ENCODE data around the gene PLXNB2. TPM values are rescaled to one million over a fixed set of nuclear protein-coding genes. Genes with fewer than 3 reads are reported as not detected.

Gene PLXNB2
- total RNA-seq, 2 donors from 2014 or later: 169 to 218 TPM

DNA sequence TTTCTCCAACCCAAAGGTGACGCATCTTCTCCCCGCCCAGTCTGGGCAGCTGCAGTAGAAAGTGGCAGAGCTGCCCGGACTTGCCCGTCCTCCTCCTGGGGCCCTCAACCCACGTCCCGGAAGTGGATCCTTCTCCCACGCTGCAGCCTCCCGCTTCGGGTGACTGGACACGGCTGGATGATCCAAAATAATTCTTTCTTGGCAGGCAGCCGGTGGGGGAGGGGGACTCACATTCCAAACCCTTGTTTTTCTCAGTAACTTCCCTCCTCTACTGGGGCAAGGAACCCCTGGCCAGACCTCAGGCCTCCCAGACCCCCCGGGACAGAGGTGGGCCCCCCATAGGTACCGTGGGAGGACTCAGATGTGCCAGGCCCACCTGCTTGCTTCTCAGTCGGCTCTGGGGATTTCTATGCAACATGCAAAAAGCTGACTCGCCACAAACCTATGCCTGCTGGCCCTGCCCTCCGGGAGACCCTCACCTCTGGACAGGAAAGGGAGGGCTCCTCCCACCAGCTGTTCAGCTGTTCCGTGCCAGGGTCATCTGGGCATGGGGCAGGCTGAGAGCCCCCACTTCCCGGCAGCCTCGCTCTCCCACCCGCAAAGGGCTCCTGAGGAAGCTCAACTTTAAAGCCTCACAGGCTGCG, 1.4 kb downstream of the PLXNB2 start:
- DNase-seq (ENCODE audit: low spot score): peak; percentile 85
- ATAC-seq (ENCODE audit: insufficient number of reproducible peaks, low FRiP score, low read depth): peak; percentile 16
- Histone ChIP-seq H3K27ac (peak overlapping the region; percentile 90 to 95), H3K4me3 (peak overlapping the region; percentile 96), H3K4me1 (ENCODE audit: control insufficient read depth in 1 of 2, low read depth in 2 of 2) (peaks cover 52 to 71% of the 10 kb centered on the region in 2 donors), H3K9me3 (no peaks in the 10 kb centered on the region), H3K36me3 (no peaks in the 10 kb centered on the region), H3K27me3 (replicated peaks; ENCODE audit: insufficient read depth) (no peaks in the 10 kb centered on the region)
- TF ChIP-seq, protein P1, sequence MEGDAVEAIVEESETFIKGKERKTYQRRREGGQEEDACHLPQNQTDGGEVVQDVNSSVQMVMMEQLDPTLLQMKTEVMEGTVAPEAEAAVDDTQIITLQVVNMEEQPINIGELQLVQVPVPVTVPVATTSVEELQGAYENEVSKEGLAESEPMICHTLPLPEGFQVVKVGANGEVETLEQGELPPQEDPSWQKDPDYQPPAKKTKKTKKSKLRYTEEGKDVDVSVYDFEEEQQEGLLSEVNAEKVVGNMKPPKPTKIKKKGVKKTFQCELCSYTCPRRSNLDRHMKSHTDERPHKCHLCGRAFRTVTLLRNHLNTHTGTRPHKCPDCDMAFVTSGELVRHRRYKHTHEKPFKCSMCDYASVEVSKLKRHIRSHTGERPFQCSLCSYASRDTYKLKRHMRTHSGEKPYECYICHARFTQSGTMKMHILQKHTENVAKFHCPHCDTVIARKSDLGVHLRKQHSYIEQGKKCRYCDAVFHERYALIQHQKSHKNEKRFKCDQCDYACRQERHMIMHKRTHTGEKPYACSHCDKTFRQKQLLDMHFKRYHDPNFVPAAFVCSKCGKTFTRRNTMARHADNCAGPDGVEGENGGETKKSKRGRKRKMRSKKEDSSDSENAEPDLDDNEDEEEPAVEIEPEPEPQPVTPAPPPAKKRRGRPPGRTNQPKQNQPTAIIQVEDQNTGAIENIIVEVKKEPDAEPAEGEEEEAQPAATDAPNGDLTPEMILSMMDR (IDR thresholded peaks at IDR 0.05): no peak

DNA sequence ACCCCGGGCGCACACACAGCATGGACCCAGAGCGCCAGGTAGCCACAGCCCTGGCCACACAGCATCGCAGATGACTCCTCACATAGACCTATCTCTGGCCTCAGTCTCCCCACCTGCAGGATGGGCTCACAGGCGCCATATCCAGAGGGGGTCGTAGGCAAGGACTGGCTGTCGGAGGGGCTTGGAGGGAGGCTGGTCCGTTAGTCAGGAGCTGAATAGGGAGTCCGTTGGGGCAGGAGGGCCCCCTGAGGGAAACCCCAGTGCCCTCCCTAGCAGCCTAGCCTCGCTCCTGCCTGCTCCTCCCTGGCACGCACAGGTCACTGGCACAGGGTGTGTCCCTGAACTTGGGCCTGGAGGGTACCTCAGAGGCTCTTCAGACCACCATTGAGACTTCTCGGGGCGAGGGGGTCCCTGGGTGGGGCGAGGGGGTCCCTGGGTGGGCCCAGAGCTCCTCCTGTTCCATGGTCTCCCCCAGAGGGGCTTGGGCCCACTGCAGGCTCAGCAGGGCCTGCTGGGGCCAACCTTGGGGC, 2.0 kb downstream of the PLXNB2 start:
- H3K27ac ChIP-seq: peak overlapping the region; percentile 90 to 95
- H3K4me3 ChIP-seq: peak overlapping the region; percentile 96
- ATAC-seq (ENCODE audit: insufficient number of reproducible peaks, low FRiP score, low read depth): no peak
- no peaks in the 10 kb centered on the region for H3K9me3 ChIP-seq
- peaks cover 55 to 77% of the 10 kb centered on the region in 2 donors for H3K4me1 ChIP-seq (ENCODE audit: control insufficient read depth in 1 of 2, low read depth in 2 of 2)
- DNase-seq (ENCODE audit: low spot score): no peak
- TF ChIP-seq, protein P1 (IDR thresholded peaks at IDR 0.05): peak; percentile 16
- H3K36me3 ChIP-seq: no peaks in the 10 kb centered on the region
- no peaks in the 10 kb centered on the region for H3K27me3 ChIP-seq (replicated peaks; ENCODE audit: insufficient read depth)

DNA sequence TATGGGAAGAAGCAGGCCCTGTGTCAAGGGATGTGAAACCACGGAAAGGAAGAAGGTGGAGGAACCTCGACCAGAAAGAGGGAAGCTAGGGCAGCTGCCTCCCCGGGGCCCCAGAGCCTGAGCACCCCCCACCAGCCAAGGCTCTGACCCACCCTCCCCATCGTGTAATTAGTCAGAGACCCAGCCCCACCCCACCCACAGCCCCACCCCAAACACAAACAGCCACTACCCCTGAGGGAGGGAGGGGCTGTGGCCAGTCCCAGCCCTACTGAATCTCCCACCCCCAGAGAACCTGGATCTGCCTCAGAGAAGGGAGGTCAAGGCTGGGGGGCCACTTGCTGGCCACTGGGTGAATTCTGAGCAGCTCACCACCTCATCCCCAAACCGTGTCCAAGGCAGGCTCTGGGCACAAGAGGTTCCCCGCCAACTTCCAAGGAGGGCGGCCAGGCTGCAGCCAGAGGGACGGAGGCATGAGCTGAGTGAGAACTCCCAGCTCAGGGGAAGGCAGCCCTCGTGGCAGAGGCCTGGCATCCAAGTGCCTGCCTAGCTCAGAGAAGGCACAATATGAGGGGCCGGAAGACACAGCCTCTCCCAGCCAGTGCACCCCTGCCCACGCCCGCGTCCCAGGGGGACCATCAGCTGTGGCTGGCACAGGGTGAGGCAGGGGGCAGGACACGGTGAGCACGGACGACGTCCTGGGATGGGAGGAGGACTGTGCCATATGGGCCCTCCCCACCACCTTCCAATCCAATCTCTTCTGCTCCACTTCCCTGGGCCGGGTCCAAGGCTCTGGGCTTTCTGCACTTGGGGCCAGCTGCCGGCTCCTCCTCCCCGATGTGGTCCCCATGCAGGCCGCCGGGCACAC, 2.7 kb downstream of the PLXNB2 start:
- no peaks in the 10 kb centered on the region for H3K27me3 ChIP-seq (replicated peaks; ENCODE audit: insufficient read depth)
- peaks cover 61 to 84% of the 10 kb centered on the region in 2 donors for H3K4me1 ChIP-seq (ENCODE audit: control insufficient read depth in 1 of 2, low read depth in 2 of 2)
- H3K9me3 ChIP-seq: no peaks in the 10 kb centered on the region
- ATAC-seq (ENCODE audit: insufficient number of reproducible peaks, low FRiP score, low read depth): no peak
- TF ChIP-seq, protein P1 (IDR thresholded peaks at IDR 0.05): no peak
- H3K36me3 ChIP-seq: no peaks in the 10 kb centered on the region
- peak overlapping the region; percentile 96 for H3K4me3 ChIP-seq
- no peak for DNase-seq (ENCODE audit: low spot score)
- H3K27ac ChIP-seq: peak overlapping the region; percentile 90 to 95

DNA sequence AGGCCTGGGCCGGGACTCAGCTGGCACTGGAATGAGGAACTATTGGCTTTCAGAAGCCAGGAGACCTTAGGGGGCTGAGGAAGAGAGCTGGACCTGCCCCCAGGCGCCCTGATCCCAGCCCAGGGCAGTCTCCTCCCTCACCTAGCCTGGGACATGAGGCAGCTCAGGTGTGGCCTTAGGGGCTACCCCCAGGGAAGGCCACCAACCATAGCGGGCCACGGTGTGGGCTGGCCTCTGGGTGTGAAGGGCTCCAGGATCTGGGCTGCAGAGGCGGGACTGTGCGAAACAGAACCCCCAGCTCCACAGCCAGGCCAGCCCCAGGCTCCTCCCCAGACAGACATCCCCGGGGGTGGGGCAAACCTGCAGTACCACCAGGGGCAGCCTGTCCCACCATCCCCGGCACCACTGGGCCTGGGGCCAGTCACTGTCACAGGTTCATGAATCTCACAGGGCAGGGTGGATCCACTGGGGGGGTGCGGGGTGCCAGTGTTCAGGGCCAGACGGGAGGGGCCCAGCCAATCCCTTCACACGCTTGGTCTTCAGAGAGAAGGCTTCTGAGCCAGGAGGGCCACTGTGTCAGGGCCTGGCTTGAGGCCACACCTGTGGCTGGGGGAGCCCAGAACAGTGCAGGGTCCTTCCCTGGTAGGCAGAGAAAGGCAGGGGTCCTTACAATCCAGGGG, 3.5 kb downstream of the PLXNB2 start:
- H3K4me3 ChIP-seq: peak overlapping the region; percentile 96
- H3K36me3 ChIP-seq: no peaks in the 10 kb centered on the region
- TF ChIP-seq, protein P1 (IDR thresholded peaks at IDR 0.05): no peak
- H3K27ac ChIP-seq: peak overlapping the region; percentile 90 to 95
- no peak for DNase-seq (ENCODE audit: low spot score)
- H3K9me3 ChIP-seq: no peaks in the 10 kb centered on the region
- no peaks in the 10 kb centered on the region for H3K27me3 ChIP-seq (replicated peaks; ENCODE audit: insufficient read depth)
- no peak for ATAC-seq (ENCODE audit: insufficient number of reproducible peaks, low FRiP score, low read depth)
- H3K4me1 ChIP-seq (ENCODE audit: control insufficient read depth in 1 of 2, low read depth in 2 of 2): peaks cover 67 to 81% of the 10 kb centered on the region in 2 donors

DNA sequence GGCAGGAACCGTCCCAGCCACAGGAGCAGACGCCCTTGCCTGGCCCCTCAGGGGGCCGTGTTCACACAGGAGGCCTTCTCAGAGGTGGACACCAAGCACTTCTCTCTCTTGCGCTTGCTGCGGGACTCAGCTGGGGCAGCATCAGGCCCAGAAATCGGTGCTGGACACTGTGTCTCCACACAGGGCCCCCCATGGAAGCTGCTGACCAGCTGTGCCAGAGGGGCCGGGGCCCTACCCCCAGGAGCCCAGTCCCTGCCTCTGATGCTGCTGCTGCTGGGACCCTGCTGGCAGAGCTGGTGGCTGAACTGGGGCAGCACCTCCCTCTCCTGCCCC, 4.0 kb downstream of the PLXNB2 start:
- peak overlapping the region; percentile 90 to 95 for H3K27ac ChIP-seq
- H3K9me3 ChIP-seq: no peaks in the 10 kb centered on the region
- no peaks in the 10 kb centered on the region for H3K27me3 ChIP-seq (replicated peaks; ENCODE audit: insufficient read depth)
- DNase-seq (ENCODE audit: low spot score) (no peak), ATAC-seq (ENCODE audit: insufficient number of reproducible peaks, low FRiP score, low read depth) (no peak)
- no peaks in the 10 kb centered on the region for H3K36me3 ChIP-seq
- TF ChIP-seq, protein P1 (IDR thresholded peaks at IDR 0.05): no peak
- peaks cover 67 to 80% of the 10 kb centered on the region in 2 donors for H3K4me1 ChIP-seq (ENCODE audit: control insufficient read depth in 1 of 2, low read depth in 2 of 2)
- peak overlapping the region; percentile 96 for H3K4me3 ChIP-seq
